ENCODE results near the gene DLX3. TPM values are rescaled to one million over a fixed set of nuclear protein-coding genes. Genes with fewer than 3 reads are reported as not detected.

DLX3 gene
- polyA plus RNA-seq, 2 donors: 2.9 to 3.0 TPM

GRCh38 chr17:50009282-50009681 lies 14.3 kb upstream of the DLX3 start:
- H3K36me3 ChIP-seq (ENCODE audit: control insufficient read depth in 2 of 2, insufficient read depth in 2 of 2, low read length in 1 of 2): no peaks in the 10 kb centered on the region
- WGBS, 2 donors: 85 to 89% methylated on average over 2 of the region's 2 CpGs

GRCh38 chr17:50003911-50004310 lies 8.9 kb upstream of the DLX3 start:
- no peak overlapping the region for H3K4me3 ChIP-seq (ENCODE audit: low read depth in 1 of 2, low read length in 2 of 2)
- H3K4me1 ChIP-seq (ENCODE audit: control insufficient read depth in 2 of 2, insufficient read depth in 2 of 2, low read length in 1 of 2): no peaks in the 10 kb centered on the region
- H3K27ac ChIP-seq (ENCODE audit: low read depth in 2 of 2, low read length in 1 of 2): no peak overlapping the region
- no peaks in the 10 kb centered on the region for H3K27me3 ChIP-seq (ENCODE audit: control insufficient read depth in 1 of 2, insufficient read depth in 2 of 2, low read length in 2 of 2)
- H3K9me3 ChIP-seq (ENCODE audit: control insufficient read depth in 2 of 2, insufficient read depth in 1 of 2, low read depth in 1 of 2, low read length in 1 of 2): peaks cover 0 to under 1% of the 10 kb centered on the region in 2 donors
- H3K36me3 ChIP-seq (ENCODE audit: control insufficient read depth in 2 of 2, insufficient read depth in 2 of 2, low read length in 1 of 2): no peaks in the 10 kb centered on the region
- 61 to 76% methylated on average over 4 of the region's 4 CpGs for WGBS, 2 donors

More at GRCh38 chr17:50009282-50009681, 14.3 kb upstream of the DLX3 start:
- no peaks in the 10 kb centered on the region for H3K4me1 ChIP-seq (ENCODE audit: control insufficient read depth in 2 of 2, insufficient read depth in 2 of 2, low read length in 1 of 2)
- no peak overlapping the region for H3K4me3 ChIP-seq (ENCODE audit: low read depth in 1 of 2, low read length in 2 of 2)
- H3K9me3 ChIP-seq (ENCODE audit: control insufficient read depth in 2 of 2, insufficient read depth in 1 of 2, low read depth in 1 of 2, low read length in 1 of 2): peaks cover 0 to 4% of the 10 kb centered on the region in 2 donors
- H3K27ac ChIP-seq (ENCODE audit: low read depth in 2 of 2, low read length in 1 of 2): no peak overlapping the region
- peaks cover 0 to 2% of the 10 kb centered on the region in 2 donors for H3K27me3 ChIP-seq (ENCODE audit: control insufficient read depth in 1 of 2, insufficient read depth in 2 of 2, low read length in 2 of 2)

DNA sequence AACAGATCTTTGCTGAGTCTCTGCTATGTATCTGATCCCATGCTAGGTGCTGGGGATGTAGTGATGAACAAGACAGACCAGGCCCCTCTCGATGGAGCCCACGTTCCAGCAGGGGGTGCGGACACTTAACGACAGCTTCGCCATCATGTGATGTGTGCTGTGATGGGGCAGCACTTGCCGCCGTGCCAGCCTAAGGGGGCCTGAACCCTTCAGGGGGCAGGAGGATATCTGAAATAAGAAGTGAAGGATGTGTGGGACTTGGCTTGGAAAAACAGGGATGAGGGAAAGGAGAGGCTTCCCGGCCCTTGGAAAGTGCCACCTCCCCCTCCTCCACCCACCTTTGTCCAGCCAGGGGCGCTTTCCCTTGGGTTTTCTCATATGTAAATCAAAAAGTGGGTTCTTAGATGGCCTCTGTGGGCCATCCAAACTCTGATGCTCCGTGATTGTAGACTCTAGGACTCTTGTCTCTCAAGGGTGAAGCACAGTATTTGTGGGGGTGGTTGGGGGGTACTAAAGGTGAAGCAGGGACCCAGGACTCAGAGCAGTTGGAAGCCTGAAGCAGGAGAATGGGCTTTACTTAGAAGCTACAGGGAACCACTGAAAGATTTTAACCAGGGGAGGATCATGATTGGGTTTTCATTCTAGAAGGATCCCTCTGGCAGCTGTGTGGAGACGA lies 4.0 kb upstream of the DLX3 start:
- Histone ChIP-seq H3K27me3 (ENCODE audit: control insufficient read depth in 1 of 2, insufficient read depth in 2 of 2, low read length in 2 of 2) (peaks cover 0 to 3% of the 10 kb centered on the region in 2 donors), H3K4me3 (ENCODE audit: low read depth in 1 of 2, low read length in 2 of 2) (no peak overlapping the region), H3K9me3 (ENCODE audit: control insufficient read depth in 2 of 2, insufficient read depth in 1 of 2, low read depth in 1 of 2, low read length in 1 of 2) (no peaks in the 10 kb centered on the region), H3K36me3 (ENCODE audit: control insufficient read depth in 2 of 2, insufficient read depth in 2 of 2, low read length in 1 of 2) (no peaks in the 10 kb centered on the region), H3K27ac (ENCODE audit: low read depth in 2 of 2, low read length in 1 of 2) (no peak overlapping the region), H3K4me1 (ENCODE audit: control insufficient read depth in 2 of 2, insufficient read depth in 2 of 2, low read length in 1 of 2) (peaks cover 10 to 23% of the 10 kb centered on the region in 2 donors)
- 54 to 63% methylated on average over 11 of the region's 11 CpGs for WGBS, 2 donors

GRCh38 chr17:49997773-49998703 lies 3.0 kb upstream of the DLX3 start:
- Histone ChIP-seq H3K36me3 (ENCODE audit: control insufficient read depth in 2 of 2, insufficient read depth in 2 of 2, low read length in 1 of 2) (no peaks in the 10 kb centered on the region), H3K9me3 (ENCODE audit: control insufficient read depth in 2 of 2, insufficient read depth in 1 of 2, low read depth in 1 of 2, low read length in 1 of 2) (no peaks in the 10 kb centered on the region), H3K4me3 (ENCODE audit: low read depth in 1 of 2, low read length in 2 of 2) (no peak overlapping the region), H3K27me3 (ENCODE audit: control insufficient read depth in 1 of 2, insufficient read depth in 2 of 2, low read length in 2 of 2) (peaks cover 0 to 3% of the 10 kb centered on the region in 2 donors), H3K4me1 (ENCODE audit: control insufficient read depth in 2 of 2, insufficient read depth in 2 of 2, low read length in 1 of 2) (peaks cover 10 to 27% of the 10 kb centered on the region in 2 donors), H3K27ac (ENCODE audit: low read depth in 2 of 2, low read length in 1 of 2) (no peak overlapping the region)
- 30 to 31% methylated on average over 19 to 20 of the region's 20 CpGs for WGBS, 2 donors

GRCh38 chr17:49997301-49997650 lies 2.3 kb upstream of the DLX3 start:
- peaks cover 0 to 6% of the 10 kb centered on the region in 2 donors for H3K27me3 ChIP-seq (ENCODE audit: control insufficient read depth in 1 of 2, insufficient read depth in 2 of 2, low read length in 2 of 2)
- H3K27ac ChIP-seq (ENCODE audit: low read depth in 2 of 2, low read length in 1 of 2): no peak overlapping the region
- peaks cover 10 to 33% of the 10 kb centered on the region in 2 donors for H3K4me1 ChIP-seq (ENCODE audit: control insufficient read depth in 2 of 2, insufficient read depth in 2 of 2, low read length in 1 of 2)
- WGBS, 2 donors: 19 to 25% methylated on average over 6 of the region's 6 CpGs
- no peak overlapping the region for H3K4me3 ChIP-seq (ENCODE audit: low read depth in 1 of 2, low read length in 2 of 2)
- H3K36me3 ChIP-seq (ENCODE audit: control insufficient read depth in 2 of 2, insufficient read depth in 2 of 2, low read length in 1 of 2): no peaks in the 10 kb centered on the region
- H3K9me3 ChIP-seq (ENCODE audit: control insufficient read depth in 2 of 2, insufficient read depth in 1 of 2, low read depth in 1 of 2, low read length in 1 of 2): no peaks in the 10 kb centered on the region

DNA sequence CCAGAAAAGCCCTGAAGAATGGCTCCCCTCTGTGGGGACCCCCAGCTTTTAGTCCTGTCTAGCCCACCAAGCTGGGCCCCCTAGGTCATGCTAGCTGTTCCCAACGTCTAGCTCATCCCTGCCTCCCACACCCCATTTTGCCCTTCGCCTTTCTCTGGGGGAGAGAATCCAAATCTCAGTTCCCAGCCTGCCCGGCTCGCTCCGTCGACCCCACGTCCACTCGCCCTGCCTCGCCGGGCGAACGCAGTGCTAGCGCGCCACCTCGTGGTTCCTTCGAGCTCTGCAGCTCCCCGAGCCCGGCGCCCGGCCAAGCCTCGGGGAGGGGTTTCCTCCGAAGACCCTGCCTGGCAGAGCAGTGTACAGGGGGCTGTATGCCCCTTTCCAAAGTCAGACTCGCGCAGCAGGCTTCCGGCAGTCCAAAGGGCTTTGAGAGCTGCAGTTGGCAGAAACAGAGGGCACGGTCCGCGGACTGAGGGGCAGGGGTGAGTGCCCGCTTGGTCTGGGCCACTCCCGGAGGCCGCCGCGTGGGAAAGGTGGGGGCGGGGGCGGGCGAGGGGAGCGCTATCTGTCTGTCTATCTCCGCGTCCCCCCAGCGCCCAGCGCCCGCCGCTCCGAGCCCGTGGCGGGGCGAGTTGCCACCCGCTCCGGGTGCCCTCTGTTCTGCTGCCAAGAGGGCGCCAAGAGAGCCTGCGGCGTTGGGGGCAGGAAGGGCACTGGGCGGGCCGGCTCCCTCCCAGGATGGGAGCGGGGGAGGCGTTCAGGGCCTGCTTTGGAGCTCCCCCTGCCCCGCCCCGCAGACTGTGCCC lies 1.7 kb upstream of the DLX3 start:
- H3K27me3 ChIP-seq (ENCODE audit: control insufficient read depth in 1 of 2, insufficient read depth in 2 of 2, low read length in 2 of 2): peaks cover 0 to 6% of the 10 kb centered on the region in 2 donors
- no peaks in the 10 kb centered on the region for H3K36me3 ChIP-seq (ENCODE audit: control insufficient read depth in 2 of 2, insufficient read depth in 2 of 2, low read length in 1 of 2)
- H3K27ac ChIP-seq (ENCODE audit: low read depth in 2 of 2, low read length in 1 of 2): no peak overlapping the region
- peak overlapping the region; percentile 40 to 48 for H3K4me3 ChIP-seq (ENCODE audit: low read depth in 1 of 2, low read length in 2 of 2)
- no peaks in the 10 kb centered on the region for H3K9me3 ChIP-seq (ENCODE audit: control insufficient read depth in 2 of 2, insufficient read depth in 1 of 2, low read depth in 1 of 2, low read length in 1 of 2)
- peaks cover 10 to 33% of the 10 kb centered on the region in 2 donors for H3K4me1 ChIP-seq (ENCODE audit: control insufficient read depth in 2 of 2, insufficient read depth in 2 of 2, low read length in 1 of 2)
- whole genome bisulfite sequencing, 2 donors: 1% methylated on average over 55 to 58 of the region's 58 CpGs

- Histone ChIP-seq H3K27me3 (ENCODE audit: control insufficient read depth in 1 of 2, insufficient read depth in 2 of 2, low read length in 2 of 2) (peaks cover 0 to 6% of the 10 kb centered on the region in 2 donors), H3K4me3 (ENCODE audit: low read depth in 1 of 2, low read length in 2 of 2) (no peak overlapping the region), H3K27ac (ENCODE audit: low read depth in 2 of 2, low read length in 1 of 2) (no peak overlapping the region), H3K4me1 (ENCODE audit: control insufficient read depth in 2 of 2, insufficient read depth in 2 of 2, low read length in 1 of 2) (peaks cover 10 to 33% of the 10 kb centered on the region in 2 donors), H3K36me3 (ENCODE audit: control insufficient read depth in 2 of 2, insufficient read depth in 2 of 2, low read length in 1 of 2) (peaks cover 0 to 1% of the 10 kb centered on the region in 2 donors), H3K9me3 (ENCODE audit: control insufficient read depth in 2 of 2, insufficient read depth in 1 of 2, low read depth in 1 of 2, low read length in 1 of 2) (no peaks in the 10 kb centered on the region)
- WGBS, 2 donors: 50 to 52% methylated on average over 7 of the region's 7 CpGs
Measured at GRCh38 chr17:49996121-49996494, 1.1 kb upstream of the DLX3 start.

DNA sequence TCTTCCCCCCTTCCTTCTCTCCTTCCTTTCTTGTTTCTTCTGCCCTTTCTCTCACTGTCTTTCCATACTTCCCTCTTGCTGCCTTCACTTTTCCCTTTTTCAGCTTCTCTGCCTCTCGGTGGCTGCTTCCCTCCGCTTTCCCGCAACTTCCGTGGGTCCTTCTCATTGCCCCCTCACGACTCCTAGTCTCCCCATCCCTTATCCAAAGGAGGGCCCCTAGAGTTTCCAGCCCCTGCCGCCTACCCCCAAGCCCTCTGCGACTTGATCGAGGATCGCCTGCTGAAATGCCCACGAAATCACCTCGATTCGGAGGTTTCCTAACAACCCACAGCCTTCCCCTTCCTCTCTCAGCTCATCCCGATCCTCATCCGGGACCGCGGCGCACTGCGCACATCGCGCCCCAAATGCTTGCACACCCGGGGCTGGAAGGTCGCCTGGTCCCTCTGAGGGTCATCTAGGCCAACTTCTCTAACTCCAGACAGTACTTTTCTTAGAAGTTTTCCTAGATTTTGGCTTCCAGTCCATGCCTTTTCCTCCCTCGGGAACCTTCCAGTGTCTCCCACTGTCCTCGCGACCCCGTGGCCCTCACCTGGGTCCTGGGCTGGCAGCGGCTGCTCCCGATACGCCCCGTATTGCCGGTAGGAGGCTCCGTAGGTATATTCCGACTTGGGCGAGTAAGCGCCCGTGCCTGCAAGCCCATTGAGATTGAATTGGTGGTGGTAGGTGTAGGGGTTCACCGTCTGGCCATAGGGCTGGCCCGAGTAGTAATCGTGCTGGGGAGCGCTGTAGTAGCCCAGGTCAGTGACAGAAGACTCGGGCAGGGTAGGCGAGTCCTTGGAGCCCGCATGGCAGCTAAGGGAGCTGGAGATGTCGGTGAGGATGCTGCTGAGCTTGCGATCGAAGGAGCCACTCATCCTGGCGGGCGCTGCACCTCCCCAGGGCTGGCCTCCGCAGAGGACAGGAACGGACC lies 654 bp downstream of the DLX3 start:
- Histone ChIP-seq H3K4me1 (ENCODE audit: control insufficient read depth in 2 of 2, insufficient read depth in 2 of 2, low read length in 1 of 2) (peaks cover 10 to 33% of the 10 kb centered on the region in 2 donors), H3K4me3 (ENCODE audit: low read depth in 1 of 2, low read length in 2 of 2) (peak overlapping the region; percentile 55 to 56), H3K27ac (ENCODE audit: low read depth in 2 of 2, low read length in 1 of 2) (peak overlapping the region; percentile 13 to 44), H3K36me3 (ENCODE audit: control insufficient read depth in 2 of 2, insufficient read depth in 2 of 2, low read length in 1 of 2) (peaks cover 0 to 2% of the 10 kb centered on the region in 2 donors), H3K9me3 (ENCODE audit: control insufficient read depth in 2 of 2, insufficient read depth in 1 of 2, low read depth in 1 of 2, low read length in 1 of 2) (no peaks in the 10 kb centered on the region), H3K27me3 (ENCODE audit: control insufficient read depth in 1 of 2, insufficient read depth in 2 of 2, low read length in 2 of 2) (peaks cover 0 to 6% of the 10 kb centered on the region in 2 donors)
- 5 to 7% methylated on average over 50 of the region's 50 CpGs for WGBS, 2 donors

All from esophagus (tissue), 2 donors.